ELR (cell line): ENCODE measurements around the gene EPHB1.

ENCODE experiments used
- DNase-seq: peaks from one replicate; pipeline ENCODE4 v3.0.0-alpha.2; 2015; ENCODE audit warnings: low read depth

EPHB1 gene

GRCh38 chr3:135161425-135161824, 366.4 kb downstream of the EPHB1 start:
- DNase-seq, result no peak

- DNase-seq, result no peak
These were observed 368.6 kb downstream of the EPHB1 start for GRCh38 chr3:135163701-135164100.

- no peak for DNase-seq
These were observed 370.2 kb downstream of the EPHB1 start for GRCh38 chr3:135165260-135165659.

GRCh38 chr3:135166266-135166825, 371.3 kb downstream of the EPHB1 start:
- no peak for DNase-seq

GRCh38 chr3:135168822-135169221, 373.8 kb downstream of the EPHB1 start:
- no peak for DNase-seq

- no peak for DNase-seq
These were observed 374.6 kb downstream of the EPHB1 start for GRCh38 chr3:135169651-135170050.

GRCh38 chr3:135170732-135171131, 375.7 kb downstream of the EPHB1 start:
- no peak for DNase-seq

GRCh38 chr3:135172191-135172869, 377.3 kb downstream of the EPHB1 start:
- no peak for DNase-seq

- no peak for DNase-seq
These were observed 380.7 kb downstream of the EPHB1 start for GRCh38 chr3:135175728-135176277.

GRCh38 chr3:135176881-135177280, 381.8 kb downstream of the EPHB1 start:
- DNase-seq, result no peak

GRCh38 chr3:135178566-135178965, 383.5 kb downstream of the EPHB1 start:
- no peak for DNase-seq

GRCh38 chr3:135181408-135181807, 386.3 kb downstream of the EPHB1 start:
- no peak for DNase-seq

GRCh38 chr3:135182364-135182998, 387.4 kb downstream of the EPHB1 start:
- DNase-seq, result no peak

- DNase-seq, result no peak
These were observed 395.6 kb downstream of the EPHB1 start for GRCh38 chr3:135190658-135191057.

- no peak for DNase-seq
These were observed 396.6 kb downstream of the EPHB1 start for GRCh38 chr3:135191708-135192107.

GRCh38 chr3:135192929-135193328, 397.9 kb downstream of the EPHB1 start:
- no peak for DNase-seq

- no peak for DNase-seq
These were observed 402.2 kb downstream of the EPHB1 start for GRCh38 chr3:135197246-135197645.

- no peak for DNase-seq
These were observed 402.8 kb downstream of the EPHB1 start for GRCh38 chr3:135197856-135198255.

GRCh38 chr3:135199137-135199536, 404.1 kb downstream of the EPHB1 start:
- DNase-seq, result no peak

- no peak for DNase-seq
These were observed 408.0 kb downstream of the EPHB1 start for GRCh38 chr3:135203026-135203425.

- DNase-seq, result no peak
These were observed 418.2 kb downstream of the EPHB1 start for GRCh38 chr3:135213213-135213612.

- no peak for DNase-seq
These were observed 418.8 kb downstream of the EPHB1 start for GRCh38 chr3:135213822-135214221.

- no peak for DNase-seq
These were observed 419.3 kb downstream of the EPHB1 start for GRCh38 chr3:135214400-135214799.
